GM19328 (cell line): ENCODE results near the gene IL24.
"Not testable (repeated sequence)": the region's sequence is repeated elsewhere in the genome, so short reads cannot be mapped to it uniquely, and the experiment has no call there.

Source experiments
- ATAC-seq: cut with Tn5 transposase; IDR thresholded peaks from one replicate; pipeline ENCODE4 v1.9.1; 2021; ENCODE audit warnings: mild to moderate bottlenecking, moderate library complexity; ENCODE audit not compliant: unreplicated experiment

IL24 gene, protein sequence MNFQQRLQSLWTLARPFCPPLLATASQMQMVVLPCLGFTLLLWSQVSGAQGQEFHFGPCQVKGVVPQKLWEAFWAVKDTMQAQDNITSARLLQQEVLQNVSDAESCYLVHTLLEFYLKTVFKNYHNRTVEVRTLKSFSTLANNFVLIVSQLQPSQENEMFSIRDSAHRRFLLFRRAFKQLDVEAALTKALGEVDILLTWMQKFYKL

DNA sequence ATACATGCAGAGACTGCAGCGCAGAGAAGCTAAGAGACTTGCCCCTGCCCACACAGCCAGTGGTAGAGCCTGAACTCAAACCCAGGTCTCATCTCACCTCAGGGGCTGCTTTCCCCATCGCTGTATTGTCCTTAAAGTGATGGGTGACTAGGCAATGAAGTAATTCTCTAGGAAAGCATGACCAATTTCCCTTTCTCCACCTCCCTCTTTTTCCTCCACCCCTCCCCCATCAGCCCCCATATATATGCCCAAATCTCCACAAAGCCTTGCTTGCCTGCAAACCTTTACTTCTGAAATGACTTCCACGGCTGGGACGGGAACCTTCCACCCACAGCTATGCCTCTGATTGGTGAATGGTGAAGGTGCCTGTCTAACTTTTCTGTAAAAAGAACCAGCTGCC, at the start of gene IL24:
TSS of gene IL24 (plus strand) at position 269 of the 400 bp plus-strand sequence. CDS start 390 bp downstream, outside the sequence.
- no peak for ATAC-seq

- no peak for ATAC-seq
These were observed 49.3 kb upstream of the IL24 start for GRCh38 chr1:206847946-206848345.

- ATAC-seq, result no peak
These were observed 46.8 kb upstream of the IL24 start for GRCh38 chr1:206850401-206850800.

DNA sequence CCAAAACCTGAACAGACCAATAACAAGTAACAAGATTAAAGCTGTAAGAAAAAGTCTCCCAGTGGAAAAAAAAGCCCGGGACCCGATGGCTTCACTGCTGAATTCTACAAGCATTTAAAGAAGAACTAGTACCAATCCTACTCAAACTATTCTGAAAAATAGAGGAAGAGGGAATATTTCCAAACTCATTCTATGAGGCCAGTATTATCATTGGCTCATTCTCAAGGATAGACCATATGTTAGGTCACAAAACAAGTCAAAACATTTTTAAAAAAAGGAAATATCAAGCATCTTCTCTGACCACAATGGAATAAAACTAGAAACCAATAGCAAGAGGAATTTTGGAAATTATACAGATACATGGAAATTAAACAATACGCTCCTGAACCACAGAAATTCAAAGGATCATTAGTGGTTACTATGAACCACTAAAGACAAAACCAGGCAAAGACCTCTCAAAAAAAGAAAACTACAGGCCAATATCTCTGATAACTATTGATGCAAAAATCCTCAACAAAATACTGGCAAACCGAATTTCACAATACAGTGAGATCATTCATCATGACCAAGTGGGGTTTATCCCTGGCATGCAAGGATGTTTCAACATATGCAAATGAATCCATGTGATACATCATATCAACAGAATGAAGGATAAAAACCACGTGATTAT, 45.8 kb upstream of the IL24 start:
- ATAC-seq, result no peak

GRCh38 chr1:206852662-206853061, 44.6 kb upstream of the IL24 start:
- ATAC-seq, result not testable (repeated sequence)

DNA sequence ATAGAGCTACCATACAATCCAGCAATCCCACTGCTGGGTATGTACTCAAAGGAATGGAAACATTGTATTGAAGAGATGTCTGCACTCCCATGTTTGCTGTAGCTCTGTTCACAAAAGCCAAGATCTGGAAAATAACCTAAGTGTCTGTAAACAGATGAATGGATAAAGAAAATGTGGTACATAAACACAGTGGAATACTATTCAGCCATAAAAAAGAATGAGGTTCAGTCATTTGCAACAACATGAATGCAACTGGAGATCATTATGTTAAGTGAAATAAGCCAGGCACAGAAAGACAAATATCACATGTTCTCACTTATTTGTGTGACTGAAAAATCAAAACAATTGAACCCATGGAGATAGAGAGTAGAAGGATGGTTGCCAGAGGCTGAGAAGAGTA, 43.5 kb upstream of the IL24 start:
- ATAC-seq, result not testable (repeated sequence)

GRCh38 chr1:206854401-206855129, 42.7 kb upstream of the IL24 start:
- no peak for ATAC-seq

DNA sequence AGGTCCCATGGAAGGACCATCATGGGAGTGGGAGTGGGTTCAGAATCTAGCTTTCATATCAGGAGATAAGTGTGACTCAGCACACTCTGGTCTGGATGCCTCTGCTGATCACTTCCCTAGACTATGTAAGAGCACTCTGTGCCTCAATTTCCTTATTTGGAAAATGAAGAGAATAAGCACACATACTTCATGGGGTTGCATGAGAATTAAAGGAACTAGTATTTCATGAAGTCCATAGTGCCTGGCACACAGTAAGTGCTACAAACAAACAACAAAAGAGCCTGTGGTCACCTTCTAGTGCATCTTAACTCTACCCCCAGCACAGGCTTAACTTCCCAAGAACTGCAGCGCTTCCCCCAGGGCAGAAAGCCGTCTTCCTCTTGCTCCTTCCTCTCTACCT, 41.4 kb upstream of the IL24 start:
- no peak for ATAC-seq

DNA sequence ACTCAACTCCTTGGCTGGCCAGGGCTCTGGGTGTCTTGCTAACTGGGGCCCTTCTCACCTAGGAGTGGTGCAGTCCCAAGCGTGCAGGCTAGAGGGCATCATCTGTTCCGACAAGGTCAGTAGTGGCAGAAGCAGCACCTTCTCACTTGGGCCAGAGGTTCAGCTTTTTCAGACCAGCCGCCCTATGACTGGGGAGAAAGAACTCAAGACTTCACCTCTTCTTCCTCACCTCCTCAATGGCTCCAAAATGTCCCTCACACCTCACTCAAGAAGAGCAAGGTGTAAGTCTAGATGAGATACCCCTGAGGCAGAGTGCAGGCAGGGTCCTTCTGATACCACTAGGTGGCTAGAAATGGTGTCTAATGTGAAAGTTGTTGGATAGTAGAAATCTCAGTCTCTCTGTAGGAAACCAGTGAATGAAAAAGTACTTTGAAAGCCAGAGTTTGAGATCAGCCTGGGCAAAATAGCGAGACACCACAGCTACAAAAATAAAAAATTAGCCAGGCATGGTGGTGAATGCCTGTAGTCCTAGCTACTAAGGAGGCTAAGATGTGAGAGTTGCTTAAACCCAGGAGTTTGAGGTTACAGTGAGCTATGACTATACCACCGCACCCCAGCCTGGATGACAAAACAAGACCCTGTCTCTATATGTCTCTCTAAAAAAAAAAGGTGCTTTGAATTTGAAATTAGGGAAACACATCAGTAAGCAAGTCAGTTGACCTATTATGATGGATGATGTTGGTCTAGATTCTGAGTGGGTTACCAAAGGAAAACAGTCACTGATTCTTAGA, 40.4 kb upstream of the IL24 start:
- no peak for ATAC-seq

- ATAC-seq, result no peak
These were observed 38.1 kb upstream of the IL24 start for GRCh38 chr1:206859082-206859521.

- ATAC-seq, result no peak
These were observed 37.1 kb upstream of the IL24 start for GRCh38 chr1:206860165-206860564.

GRCh38 chr1:206863266-206863665, 34.0 kb upstream of the IL24 start:
- ATAC-seq, result no peak

GRCh38 chr1:206864939-206865671, 32.1 kb upstream of the IL24 start, which contains the start of gene IL20:
TSS of gene IL20 (plus strand) at chr1:206865623. CDS start at chr1:206865853, 230 bp downstream.
- no peak for ATAC-seq

DNA sequence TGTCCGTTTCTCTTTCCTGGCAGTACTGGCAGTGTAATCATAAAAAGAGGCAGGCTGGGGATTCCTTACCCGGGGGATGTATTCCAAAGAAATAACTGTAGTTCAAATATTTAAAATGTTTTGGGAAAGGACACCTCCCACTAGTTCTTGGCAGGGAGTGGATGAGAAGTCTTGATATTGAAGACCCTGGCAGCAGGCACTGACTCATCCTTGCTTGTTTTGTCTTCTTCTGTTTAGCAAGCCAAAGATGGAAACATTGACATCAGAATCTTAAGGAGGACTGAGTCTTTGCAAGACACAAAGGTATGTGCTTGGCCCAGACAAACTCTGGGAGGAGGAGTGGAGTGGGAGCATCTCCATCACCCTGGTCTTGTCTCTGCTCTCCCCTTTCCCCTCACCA, 31.2 kb upstream of the IL24 start:
- no peak for ATAC-seq

DNA sequence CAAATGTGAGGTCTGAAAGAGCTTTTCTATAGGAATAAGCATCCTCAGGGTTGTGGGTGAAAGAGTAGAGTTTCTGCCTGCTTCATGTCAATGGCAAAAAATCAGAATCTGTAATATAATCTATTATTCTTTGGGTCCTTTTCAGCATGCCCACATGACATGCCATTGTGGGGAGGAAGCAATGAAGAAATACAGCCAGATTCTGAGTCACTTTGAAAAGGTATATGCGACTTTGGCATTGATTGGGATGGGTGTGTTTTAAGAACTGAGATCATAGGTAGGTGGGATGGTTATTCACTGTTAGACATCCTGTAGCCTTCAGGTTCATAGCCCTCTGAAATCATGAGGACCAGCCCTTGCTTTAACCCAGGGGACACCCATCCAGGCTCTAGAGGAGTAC, 30.0 kb upstream of the IL24 start:
- no peak for ATAC-seq

DNA sequence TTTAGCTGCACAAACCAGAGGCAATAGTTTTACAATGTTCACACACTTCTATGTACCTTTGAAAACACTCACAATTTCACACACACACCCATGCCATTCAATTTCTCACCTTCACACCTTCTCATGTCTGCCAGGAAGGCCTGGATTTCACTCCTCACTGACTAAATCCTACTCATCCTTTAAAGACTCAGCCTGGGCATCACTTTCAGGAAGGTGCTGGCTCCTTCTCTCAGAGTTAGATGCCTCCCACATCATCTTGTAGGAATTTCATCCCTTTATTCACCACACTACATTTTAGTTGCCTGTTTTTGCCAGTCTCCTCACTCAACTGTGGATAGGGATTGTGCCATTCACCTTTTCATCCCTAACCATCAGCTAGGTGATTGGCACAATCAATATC, 29.5 kb upstream of the IL24 start:
- no peak for ATAC-seq

- ATAC-seq, result no peak
These were observed 29.0 kb upstream of the IL24 start for GRCh38 chr1:206868264-206868663.

DNA sequence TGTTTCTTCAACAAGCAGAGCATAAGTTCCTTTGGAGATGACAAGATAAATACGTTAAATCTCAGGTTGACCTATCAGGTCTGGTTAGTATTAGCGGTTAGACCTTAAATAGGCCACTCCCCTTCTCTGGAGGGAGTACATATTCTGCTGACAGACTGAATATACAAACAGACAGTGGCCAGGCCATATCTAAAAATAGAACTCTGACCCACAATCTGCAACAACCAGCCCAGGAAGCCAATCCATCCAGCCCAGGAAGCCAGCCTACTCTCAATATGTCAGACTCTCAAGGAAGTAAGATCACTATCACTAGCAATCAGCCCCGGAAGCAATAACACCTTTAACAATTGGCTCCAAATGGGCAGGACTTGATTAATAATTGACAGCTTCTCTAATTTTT, 25.1 kb upstream of the IL24 start:
- ATAC-seq, result no peak

DNA sequence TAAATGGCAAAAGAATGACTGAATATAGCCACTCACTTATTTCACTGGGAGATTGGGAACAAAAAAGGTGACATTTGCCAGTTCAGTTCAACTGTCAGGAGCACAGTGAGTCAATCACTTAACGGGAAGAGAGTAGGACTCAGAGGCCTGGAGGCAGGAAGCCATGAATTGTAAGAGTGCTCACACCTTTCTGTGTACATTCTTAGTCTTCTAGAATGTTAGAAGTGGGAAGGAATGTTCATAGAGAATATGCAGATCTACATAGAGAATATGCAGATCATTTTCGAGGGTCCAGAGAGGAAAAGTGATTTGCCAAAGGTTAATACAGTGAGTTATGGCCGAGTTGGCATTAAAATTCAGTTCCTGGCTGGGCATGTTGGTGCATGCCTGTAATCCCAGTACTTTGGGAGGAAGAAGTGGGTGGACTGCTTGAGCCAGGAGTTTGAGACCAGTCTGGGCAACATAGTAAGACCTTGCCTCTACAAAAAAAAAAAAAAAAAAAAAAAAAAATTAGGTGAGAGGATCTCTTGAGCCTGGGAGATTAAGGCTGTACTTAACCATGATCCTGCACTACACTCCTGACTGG, 23.5 kb upstream of the IL24 start:
- no peak for ATAC-seq

DNA sequence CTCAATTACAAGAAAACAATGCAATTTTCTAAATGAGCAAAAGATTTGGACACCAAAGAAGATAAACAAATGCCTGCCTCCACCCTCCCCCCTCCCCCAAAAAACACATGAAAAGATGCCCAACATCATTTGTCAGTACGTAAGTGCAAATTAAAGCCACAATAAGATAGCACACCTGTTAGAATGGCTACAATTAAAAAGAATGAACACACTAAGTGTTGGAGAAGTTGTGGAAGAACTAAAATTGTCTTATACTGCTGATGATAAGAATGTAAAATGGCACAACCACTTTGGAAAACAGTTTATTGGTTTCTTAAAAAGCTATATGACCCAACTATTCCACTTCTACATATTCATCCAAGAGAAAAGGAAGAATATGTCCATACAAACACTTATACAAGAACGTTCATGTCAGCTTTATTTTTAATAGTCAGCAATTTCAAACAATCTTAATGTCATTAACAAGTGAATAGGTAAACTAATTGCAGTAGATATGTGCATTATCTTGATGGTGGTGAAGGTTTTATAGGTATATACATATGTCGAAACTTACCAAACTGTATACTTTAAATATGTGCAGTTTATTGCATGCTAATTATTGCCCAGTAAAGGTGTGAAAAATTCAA, 21.4 kb upstream of the IL24 start:
- ATAC-seq, result no peak
